HEK293 (cell line): ENCODE measurements around the gene SIRPB2.

Experiments used
- CTCF ChIA-PET: fragments of 350-600 bp; formaldehyde crosslinking; extraction: SDS; loops from one replicate; lab custom pipeline; 2021; ENCODE audit warnings: antibody characterized with exemption; lab: Yijun Ruan, JAX
- POLR2A ChIA-PET: fragments of 300-600 bp; formaldehyde crosslinking; extraction: SDS; loops from one replicate; lab custom pipeline; 2020; ENCODE audit warnings: antibody characterized with exemption, inconsistent platforms; lab: Yijun Ruan, JAX
- H3K27ac ChIP-seq: fragments of 200-500 bp; sonication (Bioruptor generic); 2 replicates; pipeline ENCODE4 v1.5.1; 2014; ENCODE audit warnings: low read depth, low read length, control low read depth, inconsistent platforms; ENCODE audit errors: extremely low read depth
- H3K36me3 ChIP-seq, 2 experiments: fragments of 200-500 bp in 1 of 2; sonication (Bioruptor generic) in 1 of 2; 1 replicate in 1 of 2; 2 replicates in 1 of 2; pipeline ENCODE4 v1.5.1; 2014 to 2017; ENCODE audit warnings: inconsistent platforms in 2 of 2, low read length in 2 of 2; ENCODE audit not compliant: control insufficient read depth in 2 of 2, insufficient read depth in 1 of 2
- H3K4me1 ChIP-seq: fragments of 200-500 bp; sonication (Bioruptor generic); 2 replicates; pipeline ENCODE4 v1.5.1; 2014; ENCODE audit warnings: mild to moderate bottlenecking, low read length, inconsistent platforms; ENCODE audit not compliant: control insufficient read depth, insufficient read depth
- H3K4me3 ChIP-seq: 2 replicates; pipeline ENCODE4 v1.5.1; 2011; ENCODE audit warnings: low read depth, mild to moderate bottlenecking, control low read depth, low read length, moderate library complexity
- H3K9me3 ChIP-seq: fragments of 200-500 bp; sonication (Bioruptor generic); 2 replicates; pipeline ENCODE4 v1.5.1; 2014; ENCODE audit warnings: low read depth, low read length, inconsistent platforms; ENCODE audit not compliant: control insufficient read depth, insufficient read depth
- EGR2 ChIP-seq: fragments of 450-650 bp; formaldehyde crosslinking; IDR thresholded peaks from 2 replicates; pipeline ENCODE4 v1.5.1; 2016; ENCODE audit warnings: low read depth, missing biosample characterization, missing genetic modification characterization
- KLF1 ChIP-seq: fragments of 450-650 bp; formaldehyde crosslinking; IDR thresholded peaks from 2 replicates; pipeline ENCODE4 v1.5.1; 2016; ENCODE audit warnings: missing biosample characterization, missing genetic modification characterization
- MZF1 ChIP-seq: fragments of 450-650 bp; formaldehyde crosslinking; IDR thresholded peaks from 2 replicates; pipeline ENCODE4 v1.5.1; 2017; ENCODE audit warnings: missing biosample characterization, missing genetic modification characterization, borderline replicate concordance
- TCF7L2 ChIP-seq: IDR thresholded peaks from 2 replicates; pipeline ENCODE4 v1.6.1; 2011; ENCODE audit warnings: low read depth, mild to moderate bottlenecking, inconsistent platforms, low read length, moderate library complexity, borderline replicate concordance
- TRIM28 ChIP-seq: IDR thresholded peaks from 2 replicates; pipeline ENCODE4 v1.6.1; 2011; ENCODE audit warnings: low read length, control low read depth, borderline replicate concordance
- YY1 ChIP-seq: fragments of 450-650 bp; formaldehyde crosslinking; IDR thresholded peaks from 2 replicates; pipeline ENCODE4 v1.5.1; 2018; ENCODE audit warnings: missing biosample characterization, missing genetic modification characterization
- YY2 ChIP-seq: fragments of 450-650 bp; formaldehyde crosslinking; IDR thresholded peaks from 2 replicates; pipeline ENCODE4 v1.5.1; 2016; ENCODE audit warnings: missing biosample characterization, missing genetic modification characterization
- ZBTB21 ChIP-seq: fragments of 450-650 bp; formaldehyde crosslinking; IDR thresholded peaks from 2 replicates; pipeline ENCODE4 v1.5.1; 2017; ENCODE audit warnings: missing biosample characterization, missing genetic modification characterization
- ZBTB7A ChIP-seq: fragments of 450-650 bp; formaldehyde crosslinking; IDR thresholded peaks from 2 replicates; pipeline ENCODE4 v1.5.1; 2016; ENCODE audit warnings: low read depth, missing biosample characterization, missing genetic modification characterization
- ZFP3 ChIP-seq: fragments of 450-650 bp; formaldehyde crosslinking; IDR thresholded peaks from 2 replicates; pipeline ENCODE4 v1.5.1; 2016; ENCODE audit warnings: low read depth, missing biosample characterization, missing genetic modification characterization
- ZNF121 ChIP-seq: fragments of 450-650 bp; formaldehyde crosslinking; IDR thresholded peaks from 2 replicates; pipeline ENCODE4 v1.5.1; 2016; ENCODE audit warnings: missing biosample characterization, missing genetic modification characterization
- ZNF18 ChIP-seq: fragments of 450-650 bp; formaldehyde crosslinking; IDR thresholded peaks from 2 replicates; pipeline ENCODE4 v1.5.1; 2016; ENCODE audit warnings: missing biosample characterization, missing genetic modification characterization
- ZNF2 ChIP-seq: fragments of 450-650 bp; formaldehyde crosslinking; IDR thresholded peaks from 2 replicates; pipeline ENCODE4 v1.5.1; 2016; ENCODE audit warnings: missing biosample characterization, missing genetic modification characterization
- ZNF211 ChIP-seq: fragments of 450-650 bp; formaldehyde crosslinking; IDR thresholded peaks from 2 replicates; pipeline ENCODE4 v1.5.1; 2016; ENCODE audit warnings: low read depth, missing biosample characterization, missing genetic modification characterization
- ZNF239 ChIP-seq: fragments of 450-650 bp; formaldehyde crosslinking; IDR thresholded peaks from 2 replicates; pipeline ENCODE4 v1.5.1; 2016; ENCODE audit warnings: missing biosample characterization, missing genetic modification characterization
- ZNF292 ChIP-seq: fragments of 450-650 bp; formaldehyde crosslinking; IDR thresholded peaks from 2 replicates; pipeline ENCODE4 v1.5.1; 2016; ENCODE audit warnings: low read depth, missing biosample characterization, missing genetic modification characterization, borderline replicate concordance
- ZNF341 ChIP-seq: fragments of 450-650 bp; formaldehyde crosslinking; IDR thresholded peaks from 2 replicates; pipeline ENCODE4; 2016; ENCODE audit warnings: low read depth, missing biosample characterization, missing genetic modification characterization
- ZNF426 ChIP-seq: fragments of 450-650 bp; formaldehyde crosslinking; IDR thresholded peaks from 2 replicates; pipeline ENCODE4 v1.5.1; 2017; ENCODE audit warnings: missing biosample characterization, missing genetic modification characterization, mild to moderate bottlenecking, inconsistent platforms, moderate library complexity
- ZNF610 ChIP-seq: fragments of 450-650 bp; formaldehyde crosslinking; IDR thresholded peaks from 2 replicates; pipeline ENCODE4 v1.5.1; 2016; ENCODE audit warnings: missing biosample characterization, missing genetic modification characterization, borderline replicate concordance
- ZNF621 ChIP-seq: fragments of 450-650 bp; formaldehyde crosslinking; IDR thresholded peaks from 2 replicates; pipeline ENCODE4 v1.5.1; 2017; ENCODE audit warnings: missing biosample characterization, missing genetic modification characterization
- ZNF624 ChIP-seq: fragments of 450-650 bp; formaldehyde crosslinking; IDR thresholded peaks from 2 replicates; pipeline ENCODE4 v1.5.1; 2017; ENCODE audit warnings: missing biosample characterization, missing genetic modification characterization
- ZNF747 ChIP-seq: fragments of 450-650 bp; formaldehyde crosslinking; IDR thresholded peaks from 2 replicates; pipeline ENCODE4 v1.5.1; 2016; ENCODE audit warnings: missing biosample characterization, missing genetic modification characterization
- ZNF76 ChIP-seq: fragments of 450-650 bp; formaldehyde crosslinking; IDR thresholded peaks from 2 replicates; pipeline ENCODE4; 2016; ENCODE audit warnings: low read depth, missing biosample characterization, missing genetic modification characterization, borderline replicate concordance
- ZNF785 ChIP-seq: fragments of 450-650 bp; formaldehyde crosslinking; IDR thresholded peaks from 2 replicates; pipeline ENCODE4 v1.5.1; 2016; ENCODE audit warnings: missing biosample characterization, missing genetic modification characterization
- ZSCAN5A ChIP-seq: fragments of 450-650 bp; formaldehyde crosslinking; IDR thresholded peaks from 2 replicates; pipeline ENCODE4 v1.5.1; 2016; ENCODE audit warnings: missing biosample characterization, missing genetic modification characterization
- TF ChIP-seq, protein P1 (sequence below): fragments of 450-650 bp; formaldehyde crosslinking; IDR thresholded peaks from 2 replicates; pipeline ENCODE4 v1.5.1; 2016; ENCODE audit warnings: missing biosample characterization, missing genetic modification characterization
- TF ChIP-seq, protein P2 (sequence below): fragments of 450-650 bp; formaldehyde crosslinking; IDR thresholded peaks from 2 replicates; pipeline ENCODE4 v1.5.1; 2016; ENCODE audit warnings: missing biosample characterization, missing genetic modification characterization

SIRPB2 gene

DNA sequence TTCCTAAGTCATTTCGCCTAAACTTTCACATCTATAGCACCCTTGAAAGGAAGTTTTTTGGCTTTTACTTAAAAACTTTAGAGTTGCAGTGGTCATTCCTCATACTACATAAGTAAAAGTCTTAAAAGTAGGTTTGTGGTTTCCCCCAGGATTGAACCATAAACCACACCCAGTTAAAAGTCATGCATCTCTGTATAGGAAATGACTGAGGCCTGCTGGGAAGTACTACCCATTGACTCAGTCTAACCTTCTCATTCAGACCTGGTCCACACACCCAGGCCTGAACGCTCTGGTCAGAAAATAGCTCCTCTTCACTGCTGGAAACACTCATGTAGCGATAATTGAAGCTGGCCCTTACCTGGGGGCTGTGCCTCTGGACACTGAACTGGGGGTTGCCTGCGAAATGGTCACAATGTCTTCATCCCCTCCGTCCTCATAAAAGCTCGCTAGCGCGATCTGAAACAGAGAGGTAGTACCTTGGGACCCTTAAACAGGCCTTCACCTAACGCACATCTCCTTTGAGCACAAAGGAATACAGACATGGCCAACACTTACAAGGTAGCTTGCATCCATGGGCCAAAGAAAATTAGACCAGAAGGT is 27.1 kb downstream of the SIRPB2 start:
- peaks cover 24 to 62% of the 10 kb centered on the region in 2 experiments for H3K36me3 ChIP-seq

GRCh38 chr20:1462834-1463233 is 28.4 kb downstream of the SIRPB2 start:
- Histone ChIP-seq H3K9me3 (no peaks in the 10 kb centered on the region), H3K27ac (no peak overlapping the region), H3K4me3 (no peak overlapping the region), H3K4me1 (peaks cover 3% of the 10 kb centered on the region; the same call in 1 of the 2 replicates), H3K36me3 (peaks cover 31 to 74% of the 10 kb centered on the region in 2 experiments)
- ChIA-PET CTCF (no interaction called here), POLR2A (no interaction called here)
- no peak for TF ChIP-seq ZNF610 (tag by site-specific recombination)
- TF ChIP-seq ZNF18 (tag by site-specific recombination): no peak
- TF ChIP-seq ZSCAN5A: no peak
- TF ChIP-seq KLF1 (tag by site-specific recombination): no peak
- no peak for TF ChIP-seq ZBTB7A
- TF ChIP-seq ZNF341: no peak

More for the DNA sequence above, 27.1 kb downstream of the SIRPB2 start:
- Histone ChIP-seq H3K4me3 (no peak overlapping the region), H3K9me3 (no peaks in the 10 kb centered on the region), H3K27ac (no peak overlapping the region), H3K4me1 (peaks cover 3% of the 10 kb centered on the region; the same call in 1 of the 2 replicates)
- CTCF ChIA-PET: interaction anchor here (1.1 kb wide), 1 partner anchor 40 kb away, joined by 3 read pairs; no protein-coding TSS in a partner anchor
- POLR2A ChIA-PET: interaction anchor here (0.6 kb wide), 1 partner anchor 132 kb away, joined by 4 read pairs; no protein-coding TSS in a partner anchor
- no peak for TF ChIP-seq ZNF426 (tag by site-specific recombination)
- TF ChIP-seq ZFP3 (tag by site-specific recombination): no peak
- no peak for TF ChIP-seq MZF1 (tag by site-specific recombination)
- no peak for TF ChIP-seq ZNF211 (tag by site-specific recombination)
- TF ChIP-seq ZBTB21 (tag by site-specific recombination): no peak
- no peak for TF ChIP-seq ZNF621 (tag by site-specific recombination)
- no peak for TF ChIP-seq TRIM28
- no peak for TF ChIP-seq ZNF121 (tag by site-specific recombination)
- TF ChIP-seq YY1 (tag by site-specific recombination): no peak

GRCh38 chr20:1462001-1462400 is 29.2 kb downstream of the SIRPB2 start:
- no peaks in the 10 kb centered on the region for H3K9me3 ChIP-seq
- no peak overlapping the region for H3K27ac ChIP-seq
- ChIA-PET CTCF (no interaction called here), POLR2A (no interaction called here)
- H3K36me3 ChIP-seq: peaks cover 37 to 81% of the 10 kb centered on the region in 2 experiments
- H3K4me1 ChIP-seq: peaks cover under 1% of the 10 kb centered on the region; the same call in 1 of the 2 replicates
- H3K4me3 ChIP-seq: no peak overlapping the region
- TF ChIP-seq EGR2 (no peak), ZNF76 (tag by site-specific recombination) (no peak), ZNF239 (tag by site-specific recombination) (no peak), ZNF747 (tag by site-specific recombination) (no peak), YY2 (tag by site-specific recombination) (no peak), ZNF624 (no peak), TCF7L2 (no peak), ZNF292 (no peak), ZNF2 (tag by site-specific recombination) (no peak), ZNF785 (no peak)
- TF ChIP-seq, protein P1, sequence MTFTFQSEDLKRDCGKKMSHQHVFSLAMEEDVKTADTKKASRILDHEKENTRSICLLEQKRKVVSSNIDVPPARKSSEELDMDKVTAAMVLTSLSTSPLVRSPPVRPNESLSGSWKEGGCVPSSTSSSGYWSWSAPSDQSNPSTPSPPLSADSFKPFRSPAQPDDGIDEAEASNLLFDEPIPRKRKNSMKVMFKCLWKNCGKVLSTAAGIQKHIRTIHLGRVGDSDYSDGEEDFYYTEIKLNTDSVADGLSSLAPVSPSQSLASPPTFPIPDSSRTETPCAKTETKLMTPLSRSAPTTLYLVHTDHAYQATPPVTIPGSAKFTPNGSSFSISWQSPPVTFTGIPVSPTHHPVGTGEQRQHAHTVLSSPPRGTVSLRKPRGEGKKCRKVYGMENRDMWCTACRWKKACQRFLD: no peak
- TF ChIP-seq, protein P2, sequence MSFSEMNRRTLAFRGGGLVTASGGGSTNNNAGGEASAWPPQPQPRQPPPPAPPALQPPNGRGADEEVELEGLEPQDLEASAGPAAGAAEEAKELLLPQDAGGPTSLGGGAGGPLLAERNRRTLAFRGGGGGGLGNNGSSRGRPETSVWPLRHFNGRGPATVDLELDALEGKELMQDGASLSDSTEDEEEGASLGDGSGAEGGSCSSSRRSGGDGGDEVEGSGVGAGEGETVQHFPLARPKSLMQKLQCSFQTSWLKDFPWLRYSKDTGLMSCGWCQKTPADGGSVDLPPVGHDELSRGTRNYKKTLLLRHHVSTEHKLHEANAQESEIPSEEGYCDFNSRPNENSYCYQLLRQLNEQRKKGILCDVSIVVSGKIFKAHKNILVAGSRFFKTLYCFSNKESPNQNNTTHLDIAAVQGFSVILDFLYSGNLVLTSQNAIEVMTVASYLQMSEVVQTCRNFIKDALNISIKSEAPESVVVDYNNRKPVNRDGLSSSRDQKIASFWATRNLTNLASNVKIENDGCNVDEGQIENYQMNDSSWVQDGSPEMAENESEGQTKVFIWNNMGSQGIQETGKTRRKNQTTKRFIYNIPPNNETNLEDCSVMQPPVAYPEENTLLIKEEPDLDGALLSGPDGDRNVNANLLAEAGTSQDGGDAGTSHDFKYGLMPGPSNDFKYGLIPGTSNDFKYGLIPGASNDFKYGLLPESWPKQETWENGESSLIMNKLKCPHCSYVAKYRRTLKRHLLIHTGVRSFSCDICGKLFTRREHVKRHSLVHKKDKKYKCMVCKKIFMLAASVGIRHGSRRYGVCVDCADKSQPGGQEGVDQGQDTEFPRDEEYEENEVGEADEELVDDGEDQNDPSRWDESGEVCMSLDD: no peak
